ENCODE results near the gene ATP5PD. TPM values are rescaled to one million over a fixed set of nuclear protein-coding genes. Genes with fewer than 3 reads are reported as not detected.

ATP5PD gene
- total and polyA plus RNA-seq, 2 of the 13 experiments (the other 11 are each of a cell fraction or from before 2014, with no cell fraction given) = 158 to 428 TPM

DNA sequence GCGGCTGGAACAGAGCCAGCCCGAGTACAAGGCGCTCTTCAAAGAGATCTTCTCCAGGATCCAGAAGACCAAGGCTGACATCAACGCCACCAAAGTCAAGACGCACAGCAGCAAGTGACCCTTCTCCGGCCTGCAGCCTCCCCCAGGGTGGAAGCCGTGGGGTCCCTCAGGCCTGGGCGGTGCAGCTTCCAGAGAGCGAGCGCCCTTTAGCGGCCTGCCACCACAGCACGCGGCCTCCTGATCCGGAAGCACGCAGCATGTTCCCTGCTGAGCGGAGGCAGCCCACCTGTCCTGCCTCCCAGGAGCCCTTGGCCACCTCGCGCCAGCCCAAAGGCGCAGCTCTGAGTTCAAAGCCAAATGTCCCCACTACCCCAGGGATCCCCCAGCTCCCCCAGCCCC lies 42.8 kb downstream of the ATP5PD start:
- no peak overlapping the region for H3K27ac ChIP-seq (ENCODE audit: extremely low read length, insufficient read depth, low read length)
- intact Hi-C loops (cut with micrococcal nuclease; ENCODE audit: unreplicated experiment) (no loop called here), in situ Hi-C loops (cut with HindIII; ENCODE audit: extremely low pct_ligation_motif_present, low pct_unique_long_range_greater_than_20kb) (no loop called here)
- FAIRE-seq (no peak), DNase-seq (ENCODE audit: low spot score) (no peak), ATAC-seq (no peak)
- no peak overlapping the region for H3K4me3 ChIP-seq (replicated peaks in 1 of 3; ENCODE audit: insufficient read depth in 1 of 3, low read depth in 2 of 3, low read length in 3 of 3)
- BruUV-seq (replicated peaks) = no TSS peak
- no peak overlapping the region for H3K4me2 ChIP-seq (ENCODE audit: low read depth, low read length)
- peaks cover 0 to 2% of the 10 kb centered on the region in 2 experiments; a peak in 2 of 5 replicates for H3K36me3 ChIP-seq (replicated peaks in 1 of 2; ENCODE audit: control insufficient read depth in 1 of 2, insufficient read depth in 2 of 2, low read length in 2 of 2)
- H3K9ac ChIP-seq (ENCODE audit: insufficient read depth, low read depth, low read length) = no peak overlapping the region
- ChIA-PET POLR2A (interaction anchor here (0.9 kb wide), 1 partner anchor 21 kb away, joined by 3 read pairs; no protein-coding TSS in a partner anchor), CTCF (ENCODE audit: low intra/inter-chr PET ratio, low total read pairs) (interaction anchor here (0.8 kb wide), 1 partner anchor 42 kb away, joined by 3 read pairs; no protein-coding TSS in a partner anchor)
- H4K20me1 ChIP-seq (ENCODE audit: insufficient read depth, low read length) = no peaks in the 10 kb centered on the region
- no peaks in the 10 kb centered on the region; a peak in 1 of 5 replicates for H3K27me3 ChIP-seq (ENCODE audit: control insufficient read depth in 1 of 2, insufficient read depth in 2 of 2, low read length in 2 of 2)
- TF ChIP-seq ZNF883 (CRISPR knock-in tag; IDR thresholded peaks at IDR 0.05; ENCODE audit: not compliant biosample characterization) (no peak), ZNF850 (CRISPR knock-in tag; conservative IDR thresholded peaks at IDR 0.05) (no peak), ZNF3 (CRISPR knock-in tag; IDR thresholded peaks at IDR 0.05) (no peak), ZNF251 (CRISPR knock-in tag; IDR thresholded peaks at IDR 0.05) (no peak), SP140L (CRISPR knock-in tag; IDR thresholded peaks at IDR 0.05; ENCODE audit: borderline replicate concordance) (no peak), DMAP1 (CRISPR knock-in tag; IDR thresholded peaks at IDR 0.05) (no peak), NAIF1 (CRISPR knock-in tag; IDR thresholded peaks at IDR 0.05; ENCODE audit: borderline replicate concordance) (no peak), TP53 (CRISPR knock-in tag; conservative IDR thresholded peaks at IDR 0.05) (no peak), ZBTB21 (CRISPR knock-in tag; IDR thresholded peaks at IDR 0.05) (no peak), ZNF292 (CRISPR knock-in tag; IDR thresholded peaks at IDR 0.05; ENCODE audit: borderline replicate concordance, low read depth) (no peak), ZNF629 (CRISPR knock-in tag; conservative IDR thresholded peaks at IDR 0.05) (no peak)
- TF ChIP-seq, protein P1, sequence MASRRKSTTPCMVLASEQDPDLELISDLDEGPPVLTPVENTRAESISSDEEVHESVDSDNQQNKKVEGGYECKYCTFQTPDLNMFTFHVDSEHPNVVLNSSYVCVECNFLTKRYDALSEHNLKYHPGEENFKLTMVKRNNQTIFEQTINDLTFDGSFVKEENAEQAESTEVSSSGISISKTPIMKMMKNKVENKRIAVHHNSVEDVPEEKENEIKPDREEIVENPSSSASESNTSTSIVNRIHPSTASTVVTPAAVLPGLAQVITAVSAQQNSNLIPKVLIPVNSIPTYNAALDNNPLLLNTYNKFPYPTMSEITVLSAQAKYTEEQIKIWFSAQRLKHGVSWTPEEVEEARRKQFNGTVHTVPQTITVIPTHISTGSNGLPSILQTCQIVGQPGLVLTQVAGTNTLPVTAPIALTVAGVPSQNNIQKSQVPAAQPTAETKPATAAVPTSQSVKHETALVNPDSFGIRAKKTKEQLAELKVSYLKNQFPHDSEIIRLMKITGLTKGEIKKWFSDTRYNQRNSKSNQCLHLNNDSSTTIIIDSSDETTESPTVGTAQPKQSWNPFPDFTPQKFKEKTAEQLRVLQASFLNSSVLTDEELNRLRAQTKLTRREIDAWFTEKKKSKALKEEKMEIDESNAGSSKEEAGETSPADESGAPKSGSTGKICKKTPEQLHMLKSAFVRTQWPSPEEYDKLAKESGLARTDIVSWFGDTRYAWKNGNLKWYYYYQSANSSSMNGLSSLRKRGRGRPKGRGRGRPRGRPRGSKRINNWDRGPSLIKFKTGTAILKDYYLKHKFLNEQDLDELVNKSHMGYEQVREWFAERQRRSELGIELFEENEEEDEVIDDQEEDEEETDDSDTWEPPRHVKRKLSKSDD (CRISPR knock-in tag; IDR thresholded peaks at IDR 0.05; ENCODE audit: low read depth) = no peak
- 95% methylated on average over 16 of the region's 19 CpGs for WGBS (ENCODE audit: low lambda C conversion rate)
- no peaks in the 10 kb centered on the region for H3K79me2 ChIP-seq (ENCODE audit: insufficient read depth, low read length)
- no peak overlapping the region for H2AFZ ChIP-seq (ENCODE audit: low read length)
- H3K9me3 ChIP-seq (ENCODE audit: low read length) = no peaks in the 10 kb centered on the region
- H3K4me1 ChIP-seq (ENCODE audit: insufficient read depth, low read length) = no peaks in the 10 kb centered on the region
